ENCODE measurements around the gene SIK3. TPM values are rescaled to one million over a fixed set of nuclear protein-coding genes. Genes with fewer than 3 reads are reported as not detected.
"Not testable (repeated sequence)": the region's sequence is repeated elsewhere in the genome, so short reads cannot be mapped to it uniquely, and the experiment has no call there.

The SIK3 gene
- total and polyA plus RNA-seq, 2 experiments from 2014 or later = 6.1 to 33.9 TPM

DNA sequence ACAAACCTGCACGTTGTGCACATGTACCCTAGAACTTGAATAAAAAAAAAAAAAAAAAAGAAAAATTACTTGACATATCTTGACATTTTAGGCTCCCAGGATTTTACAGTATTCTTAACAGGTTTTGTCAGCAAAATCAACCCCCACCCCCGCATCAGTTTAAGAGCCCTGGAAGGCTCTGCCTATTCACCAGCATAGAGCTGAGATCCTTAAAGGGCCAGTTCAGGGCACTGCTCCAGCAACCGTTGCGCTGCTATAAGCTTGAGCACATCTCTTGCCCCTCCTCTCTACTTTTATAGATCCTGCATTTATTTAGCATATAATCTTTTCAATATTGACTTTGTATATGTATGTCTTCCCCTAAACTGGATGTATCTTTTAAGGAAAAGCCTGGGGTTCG is 45.2 kb upstream of the SIK3 start (continued):
- TF ChIP-seq, protein P1, sequence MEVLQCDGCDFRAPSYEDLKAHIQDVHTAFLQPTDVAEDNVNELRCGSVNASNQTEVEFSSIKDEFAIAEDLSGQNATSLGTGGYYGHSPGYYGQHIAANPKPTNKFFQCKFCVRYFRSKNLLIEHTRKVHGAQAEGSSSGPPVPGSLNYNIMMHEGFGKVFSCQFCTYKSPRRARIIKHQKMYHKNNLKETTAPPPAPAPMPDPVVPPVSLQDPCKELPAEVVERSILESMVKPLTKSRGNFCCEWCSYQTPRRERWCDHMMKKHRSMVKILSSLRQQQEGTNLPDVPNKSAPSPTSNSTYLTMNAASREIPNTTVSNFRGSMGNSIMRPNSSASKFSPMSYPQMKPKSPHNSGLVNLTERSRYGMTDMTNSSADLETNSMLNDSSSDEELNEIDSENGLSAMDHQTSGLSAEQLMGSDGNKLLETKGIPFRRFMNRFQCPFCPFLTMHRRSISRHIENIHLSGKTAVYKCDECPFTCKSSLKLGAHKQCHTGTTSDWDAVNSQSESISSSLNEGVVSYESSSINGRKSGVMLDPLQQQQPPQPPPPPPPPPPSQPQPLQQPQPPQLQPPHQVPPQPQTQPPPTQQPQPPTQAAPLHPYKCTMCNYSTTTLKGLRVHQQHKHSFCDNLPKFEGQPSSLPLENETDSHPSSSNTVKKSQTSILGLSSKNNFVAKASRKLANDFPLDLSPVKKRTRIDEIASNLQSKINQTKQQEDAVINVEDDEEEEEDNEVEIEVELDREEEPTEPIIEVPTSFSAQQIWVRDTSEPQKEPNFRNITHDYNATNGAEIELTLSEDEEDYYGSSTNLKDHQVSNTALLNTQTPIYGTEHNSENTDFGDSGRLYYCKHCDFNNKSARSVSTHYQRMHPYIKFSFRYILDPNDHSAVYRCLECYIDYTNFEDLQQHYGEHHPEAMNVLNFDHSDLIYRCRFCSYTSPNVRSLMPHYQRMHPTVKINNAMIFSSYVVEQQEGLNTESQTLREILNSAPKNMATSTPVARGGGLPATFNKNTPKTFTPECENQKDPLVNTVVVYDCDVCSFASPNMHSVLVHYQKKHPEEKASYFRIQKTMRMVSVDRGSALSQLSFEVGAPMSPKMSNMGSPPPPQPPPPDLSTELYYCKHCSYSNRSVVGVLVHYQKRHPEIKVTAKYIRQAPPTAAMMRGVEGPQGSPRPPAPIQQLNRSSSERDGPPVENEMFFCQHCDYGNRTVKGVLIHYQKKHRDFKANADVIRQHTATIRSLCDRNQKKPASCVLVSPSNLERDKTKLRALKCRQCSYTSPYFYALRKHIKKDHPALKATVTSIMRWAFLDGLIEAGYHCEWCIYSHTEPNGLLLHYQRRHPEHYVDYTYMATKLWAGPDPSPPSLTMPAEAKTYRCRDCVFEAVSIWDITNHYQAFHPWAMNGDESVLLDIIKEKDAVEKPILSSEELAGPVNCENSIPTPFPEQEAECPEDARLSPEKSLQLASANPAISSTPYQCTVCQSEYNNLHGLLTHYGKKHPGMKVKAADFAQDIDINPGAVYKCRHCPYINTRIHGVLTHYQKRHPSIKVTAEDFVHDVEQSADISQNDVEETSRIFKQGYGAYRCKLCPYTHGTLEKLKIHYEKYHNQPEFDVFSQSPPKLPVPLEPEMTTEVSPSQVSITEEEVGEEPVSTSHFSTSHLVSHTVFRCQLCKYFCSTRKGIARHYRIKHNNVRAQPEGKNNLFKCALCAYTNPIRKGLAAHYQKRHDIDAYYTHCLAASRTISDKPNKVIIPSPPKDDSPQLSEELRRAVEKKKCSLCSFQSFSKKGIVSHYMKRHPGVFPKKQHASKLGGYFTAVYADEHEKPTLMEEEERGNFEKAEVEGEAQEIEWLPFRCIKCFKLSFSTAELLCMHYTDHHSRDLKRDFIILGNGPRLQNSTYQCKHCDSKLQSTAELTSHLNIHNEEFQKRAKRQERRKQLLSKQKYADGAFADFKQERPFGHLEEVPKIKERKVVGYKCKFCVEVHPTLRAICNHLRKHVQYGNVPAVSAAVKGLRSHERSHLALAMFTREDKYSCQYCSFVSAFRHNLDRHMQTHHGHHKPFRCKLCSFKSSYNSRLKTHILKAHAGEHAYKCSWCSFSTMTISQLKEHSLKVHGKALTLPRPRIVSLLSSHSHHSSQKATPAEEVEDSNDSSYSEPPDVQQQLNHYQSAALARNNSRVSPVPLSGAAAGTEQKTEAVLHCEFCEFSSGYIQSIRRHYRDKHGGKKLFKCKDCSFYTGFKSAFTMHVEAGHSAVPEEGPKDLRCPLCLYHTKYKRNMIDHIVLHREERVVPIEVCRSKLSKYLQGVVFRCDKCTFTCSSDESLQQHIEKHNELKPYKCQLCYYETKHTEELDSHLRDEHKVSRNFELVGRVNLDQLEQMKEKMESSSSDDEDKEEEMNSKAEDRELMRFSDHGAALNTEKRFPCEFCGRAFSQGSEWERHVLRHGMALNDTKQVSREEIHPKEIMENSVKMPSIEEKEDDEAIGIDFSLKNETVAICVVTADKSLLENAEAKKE (CRISPR knock-in tag; IDR thresholded peaks at IDR 0.05) = no peak
- no peak for TF ChIP-seq ZNF331 (CRISPR knock-in tag; IDR thresholded peaks at IDR 0.05; ENCODE audit: low read depth)
- TF ChIP-seq ZNF114 (CRISPR knock-in tag; IDR thresholded peaks at IDR 0.05) = no peak
- no peak for TF ChIP-seq POLR2AphosphoS5 (IDR thresholded peaks at IDR 0.05; ENCODE audit: low read depth)
- TF ChIP-seq, protein P2, sequence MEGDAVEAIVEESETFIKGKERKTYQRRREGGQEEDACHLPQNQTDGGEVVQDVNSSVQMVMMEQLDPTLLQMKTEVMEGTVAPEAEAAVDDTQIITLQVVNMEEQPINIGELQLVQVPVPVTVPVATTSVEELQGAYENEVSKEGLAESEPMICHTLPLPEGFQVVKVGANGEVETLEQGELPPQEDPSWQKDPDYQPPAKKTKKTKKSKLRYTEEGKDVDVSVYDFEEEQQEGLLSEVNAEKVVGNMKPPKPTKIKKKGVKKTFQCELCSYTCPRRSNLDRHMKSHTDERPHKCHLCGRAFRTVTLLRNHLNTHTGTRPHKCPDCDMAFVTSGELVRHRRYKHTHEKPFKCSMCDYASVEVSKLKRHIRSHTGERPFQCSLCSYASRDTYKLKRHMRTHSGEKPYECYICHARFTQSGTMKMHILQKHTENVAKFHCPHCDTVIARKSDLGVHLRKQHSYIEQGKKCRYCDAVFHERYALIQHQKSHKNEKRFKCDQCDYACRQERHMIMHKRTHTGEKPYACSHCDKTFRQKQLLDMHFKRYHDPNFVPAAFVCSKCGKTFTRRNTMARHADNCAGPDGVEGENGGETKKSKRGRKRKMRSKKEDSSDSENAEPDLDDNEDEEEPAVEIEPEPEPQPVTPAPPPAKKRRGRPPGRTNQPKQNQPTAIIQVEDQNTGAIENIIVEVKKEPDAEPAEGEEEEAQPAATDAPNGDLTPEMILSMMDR (conservative IDR thresholded peaks at IDR 0.05; ENCODE audit: low read depth in 2 of 2) = no peak
- TF ChIP-seq JUNB (IDR thresholded peaks at IDR 0.05; ENCODE audit: unreplicated experiment) = no peak

DNA sequence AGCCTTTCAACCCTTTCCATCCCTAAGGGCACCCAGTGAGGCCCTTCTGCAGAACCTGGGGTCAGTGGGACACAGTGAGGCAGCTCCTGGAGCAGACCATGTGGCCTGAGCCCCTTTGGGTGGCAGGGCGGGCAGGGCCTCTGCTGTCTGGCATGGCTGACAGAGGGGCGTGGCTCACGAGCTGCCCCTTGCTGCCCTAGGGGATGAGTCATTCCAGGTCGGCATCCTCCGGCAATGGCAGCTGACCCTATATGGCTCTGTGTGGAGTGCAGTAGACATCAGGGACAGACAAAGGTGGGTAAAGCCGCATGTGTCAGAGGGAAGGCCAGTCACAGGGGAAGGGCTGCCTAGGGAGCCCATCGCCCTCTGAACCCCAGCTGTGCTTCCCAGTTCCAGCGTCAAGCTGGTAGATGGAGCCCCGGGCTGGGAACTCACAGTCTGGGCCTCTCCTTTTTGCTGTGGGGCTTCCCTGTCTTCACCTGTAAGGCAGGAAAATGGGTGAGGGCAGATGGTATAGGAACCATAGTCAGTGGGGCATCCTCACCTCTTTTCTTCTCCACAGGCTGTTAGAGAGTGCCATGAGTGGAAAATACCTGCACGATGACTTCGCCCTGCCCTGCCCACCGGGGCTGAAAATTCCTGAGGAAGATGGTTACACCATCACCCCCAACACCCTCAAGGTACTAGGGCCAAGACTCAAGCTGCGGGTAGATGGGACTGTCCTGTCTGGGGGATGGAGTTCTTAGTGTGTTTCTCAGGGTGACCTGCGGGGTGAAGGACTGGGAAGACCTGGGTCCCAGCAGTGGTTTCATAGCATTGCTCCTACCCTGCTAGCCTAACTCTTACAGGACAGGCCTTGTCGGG is 39.2 kb upstream of the SIK3 start:
- H3K4me3 ChIP-seq; H3K4me1 ChIP-seq (ENCODE audit: insufficient read depth); H3K4me2 ChIP-seq; H3F3A ChIP-seq (replicated peaks; ENCODE audit: low read depth); H3K9me2 ChIP-seq (ENCODE audit: insufficient read depth); H3K27ac Mint-ChIP-seq; H3K36me3 Mint-ChIP-seq (ENCODE audit: low read depth); H4K20me1 ChIP-seq (replicated peaks; ENCODE audit: insufficient read depth); H3K27ac ChIP-seq (ENCODE audit: low read depth); H3K9me3 Mint-ChIP-seq; H3K27me3 Mint-ChIP-seq (ENCODE audit: insufficient read depth, low read depth, poor library complexity); H3K4me1 Mint-ChIP-seq; H2AFZ ChIP-seq; DNase-seq (ENCODE audit: low spot score); H3K4me3 Mint-ChIP-seq; H3K36me3 ChIP-seq (ENCODE audit: insufficient read depth); H3K79me2 ChIP-seq (replicated peaks; ENCODE audit: insufficient read depth); H3K27me3 ChIP-seq (ENCODE audit: insufficient read depth): not testable (repeated sequence)
- ATAC-seq = peak; percentile 42

DNA sequence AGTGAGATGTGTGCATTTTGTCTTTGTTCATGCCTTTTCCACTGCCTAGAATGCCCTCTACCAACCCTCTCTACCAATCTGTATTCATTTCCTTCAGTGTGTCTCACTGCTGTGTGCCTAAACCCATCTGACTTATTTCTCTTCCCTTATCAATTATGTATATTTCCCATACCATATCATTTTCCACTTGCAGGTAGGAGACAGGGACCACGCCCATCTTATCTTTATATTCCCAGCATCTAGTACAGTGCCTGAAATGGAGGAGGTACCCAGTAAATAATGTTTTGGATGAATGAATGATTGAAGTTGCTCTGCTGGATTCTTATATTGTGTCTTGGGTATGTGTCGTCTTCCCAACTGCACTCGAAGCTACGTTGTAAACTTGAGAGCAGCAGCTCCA is 36.8 kb upstream of the SIK3 start:
- H3K79me2 ChIP-seq (replicated peaks; ENCODE audit: insufficient read depth); H2AFZ ChIP-seq; H3K27ac ChIP-seq (ENCODE audit: low read depth); H3K27me3 Mint-ChIP-seq (ENCODE audit: insufficient read depth, low read depth, poor library complexity); H3K4me2 ChIP-seq; H3K4me1 Mint-ChIP-seq; H3K27ac Mint-ChIP-seq; H3K4me3 Mint-ChIP-seq; H3K4me1 ChIP-seq (ENCODE audit: insufficient read depth); H4K20me1 ChIP-seq (replicated peaks; ENCODE audit: insufficient read depth); H3K9me3 Mint-ChIP-seq; H3K36me3 ChIP-seq (ENCODE audit: insufficient read depth); ATAC-seq; H3K27me3 ChIP-seq (ENCODE audit: insufficient read depth); H3K9me2 ChIP-seq (ENCODE audit: insufficient read depth); DNase-seq (ENCODE audit: low spot score); H3F3A ChIP-seq (replicated peaks; ENCODE audit: low read depth); H3K4me3 ChIP-seq; H3K36me3 Mint-ChIP-seq (ENCODE audit: low read depth): not testable (repeated sequence)

Measured in GM23338 (cell line).